Spleen (tissue), 11 donors: Measurements from ENCODE around the gene ADGRV1. TPM values are rescaled to one million over a fixed set of nuclear protein-coding genes. Genes with fewer than 3 reads are reported as not detected.
"Not testable (repeated sequence)": the region's sequence is repeated elsewhere in the genome, so short reads cannot be mapped to it uniquely, and the experiment has no call there.

Source experiments
- DNase-seq: peaks from one replicate; pipeline ENCODE4 v3.0.0-alpha.2; 2020
- H3K27ac ChIP-seq, 8 donors: fragments of 200-600 bp; sonication (generic) in 7 of 8; 1 replicate in 4 of 8; 2 replicates in 4 of 8; pipeline versions ENCODE4 v1.5.0 to v1.8.0; 2016 to 2021; ENCODE audit warnings: inconsistent platforms in 4 of 8, mild to moderate bottlenecking in 4 of 8, moderate library complexity in 1 of 8
- H3K27me3 ChIP-seq, 7 donors: fragments of 200-600 bp; sonication (generic) in 6 of 7; replicated peaks in 1 of 7; 1 replicate in 4 of 7; 2 replicates in 3 of 7; pipeline versions ENCODE4 v1.5.0 to v1.8.0; 2016 to 2021; ENCODE audit warnings: inconsistent platforms in 3 of 7, mild to moderate bottlenecking in 1 of 7
- H3K36me3 ChIP-seq, 6 donors: fragments of 200-600 bp; sonication (generic) in 5 of 6; 1 replicate in 4 of 6; 2 replicates in 2 of 6; pipeline versions ENCODE4 v1.5.0 to v1.8.0; 2016 to 2021; ENCODE audit warnings: inconsistent platforms in 2 of 6
- H3K4me1 ChIP-seq, 6 donors: fragments of 200-600 bp; sonication (generic) in 5 of 6; 1 replicate in 3 of 6; 2 replicates in 3 of 6; pipeline versions ENCODE4 v1.5.0 to v1.8.0; 2016 to 2021; ENCODE audit warnings: inconsistent platforms in 3 of 6
- H3K4me3 ChIP-seq, 8 donors: fragments of 200-600 bp; sonication (generic) in 7 of 8; 1 replicate in 4 of 8; 2 replicates in 4 of 8; pipeline versions ENCODE4 v1.5.0 to v1.8.0; 2016 to 2021; ENCODE audit warnings: inconsistent platforms in 4 of 8, mild to moderate bottlenecking in 4 of 8, moderate library complexity in 2 of 8
- H3K9me3 ChIP-seq, 8 donors: fragments of 200-600 bp; sonication (generic) in 7 of 8; 1 replicate in 4 of 8; 2 replicates in 4 of 8; pipeline versions ENCODE4 v1.5.0 to v1.8.0; 2016 to 2021; ENCODE audit warnings: inconsistent platforms in 4 of 8
- POLR2A ChIP-seq, 3 donors: fragments of 450-650 bp; IDR thresholded peaks; one replicate each; pipeline ENCODE4 v1.5.1; 2017; ENCODE audit warnings: antibody characterized with exemption in 3 of 3, mild to moderate bottlenecking in 1 of 3
- POLR2AphosphoS5 ChIP-seq, 3 donors: sonication (generic); formaldehyde crosslinking; IDR thresholded peaks; one replicate each; pipeline ENCODE4 v1.5.1; 2017; ENCODE audit warnings: antibody characterized with exemption in 3 of 3
- WGBS, 5 donors: extraction: QIAGEN DNeasy Blood & Tissue Kit in 3 of 5; methylation state at CpG; one replicate each; pipeline versions ENCODE4 v1.1.5 to v1.1.7; 2013 to 2018; 5-methylcytosine and 5-hydroxymethylcytosine counted together
- intact Hi-C: fragments of 100-400 bp; cut with DNase I; formaldehyde crosslinking; loops from one replicate; pipeline ENCODE4 v1.15.0; 2023; ENCODE audit warnings: low total_unique reads
- polyA plus RNA-seq, 3 donors: library from polyadenylated mRNA; stranded (reverse); fragments of 200-250 nt; gene quantifications; one replicate each; pipeline ENCODE4 v1.2.1, GENCODE V29; 2013
- total RNA-seq, 7 donors: library from RNA; depleted of rRNA in 3 of 7; stranded (reverse); fragments of >200 nt in 3 of 7; fragmentation: NEBNext Ultra II Directional in 4 of 7; extraction: Animal tissue kit (Norgen Biotek cat#: 25700) in 4 of 7; gene quantifications; one replicate each; pipeline versions ENCODE4 v1.1.0 to v1.2.1, GENCODE V29; 2016 to 2021
- TF ChIP-seq, protein P1 (sequence below), 11 experiments: fragments of 200-600 bp in 7 of 11; fragments of 450-650 bp in 4 of 11; sonication (generic) in 4 of 11; IDR thresholded peaks in 8 of 11; conservative IDR thresholded peaks in 3 of 11; 1 replicate in 7 of 11; 2 replicates in 4 of 11; pipeline versions ENCODE4 v1.4.0 to v1.8.0; 2016 to 2021; ENCODE audit warnings: antibody characterized with exemption in 11 of 11, inconsistent platforms in 4 of 11, mild to moderate bottlenecking in 1 of 11
- donor health status: healthy with polysubstance abuse.
- donor health status: DM: no; HTN: no; CAD: no; lungs with moderate emphysema.
- donor health status: DM: no; HTN: no; CAD: no.
- donor health status: Bipolar disorder and iron deficiency.
- donor health status: healthy.
- donor health status: DM: no; HTN: no; CAD: no.
- donor health status: DM: yes; HTN: yes; CAD: no.

Gene ADGRV1
- total and polyA plus RNA-seq, 10 donors: 0.08 to 0.69 (median 0.28) TPM; not detected in 3

GRCh38 chr5:90657030-90657429, 98.4 kb downstream of the ADGRV1 start:
- TF ChIP-seq, protein P1, sequence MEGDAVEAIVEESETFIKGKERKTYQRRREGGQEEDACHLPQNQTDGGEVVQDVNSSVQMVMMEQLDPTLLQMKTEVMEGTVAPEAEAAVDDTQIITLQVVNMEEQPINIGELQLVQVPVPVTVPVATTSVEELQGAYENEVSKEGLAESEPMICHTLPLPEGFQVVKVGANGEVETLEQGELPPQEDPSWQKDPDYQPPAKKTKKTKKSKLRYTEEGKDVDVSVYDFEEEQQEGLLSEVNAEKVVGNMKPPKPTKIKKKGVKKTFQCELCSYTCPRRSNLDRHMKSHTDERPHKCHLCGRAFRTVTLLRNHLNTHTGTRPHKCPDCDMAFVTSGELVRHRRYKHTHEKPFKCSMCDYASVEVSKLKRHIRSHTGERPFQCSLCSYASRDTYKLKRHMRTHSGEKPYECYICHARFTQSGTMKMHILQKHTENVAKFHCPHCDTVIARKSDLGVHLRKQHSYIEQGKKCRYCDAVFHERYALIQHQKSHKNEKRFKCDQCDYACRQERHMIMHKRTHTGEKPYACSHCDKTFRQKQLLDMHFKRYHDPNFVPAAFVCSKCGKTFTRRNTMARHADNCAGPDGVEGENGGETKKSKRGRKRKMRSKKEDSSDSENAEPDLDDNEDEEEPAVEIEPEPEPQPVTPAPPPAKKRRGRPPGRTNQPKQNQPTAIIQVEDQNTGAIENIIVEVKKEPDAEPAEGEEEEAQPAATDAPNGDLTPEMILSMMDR (IDR thresholded peaks at IDR 0.05 in 8 of 11, conservative IDR thresholded peaks at IDR 0.05 in 3 of 11): no peak
- TF ChIP-seq POLR2A (IDR thresholded peaks at IDR 0.05): no peak
- TF ChIP-seq POLR2AphosphoS5 (IDR thresholded peaks at IDR 0.05): no peak
- Histone ChIP-seq H3K4me3 (no peak overlapping the region), H3K4me1 (no peaks in the 10 kb centered on the region), H3K36me3 (no peaks in the 10 kb centered on the region), H3K27me3 (no peaks in the 10 kb centered on the region), H3K27ac (no peak overlapping the region), H3K9me3 (no peaks in the 10 kb centered on the region)
- 48 to 96% (median 58%) methylated on average over 4 of the region's 4 CpGs for WGBS, 5 donors
- no peak for DNase-seq
- intact Hi-C loops: no loop called here

DNA sequence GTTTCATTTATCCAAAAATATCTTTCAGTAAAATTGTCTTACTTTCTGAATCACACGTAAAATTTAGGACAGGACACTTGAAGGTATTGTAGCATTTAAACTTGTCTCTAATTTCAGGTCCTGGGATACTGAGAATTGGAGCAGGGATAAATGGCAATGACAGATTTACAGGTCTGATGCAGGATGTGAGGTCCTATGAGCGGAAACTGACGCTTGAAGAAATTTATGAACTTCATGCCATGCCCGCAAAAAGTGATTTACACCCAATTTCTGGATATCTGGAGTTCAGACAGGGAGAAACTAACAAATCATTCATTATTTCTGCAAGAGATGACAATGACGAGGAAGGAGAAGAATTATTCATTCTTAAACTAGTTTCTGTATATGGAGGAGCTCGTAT, 99.2 kb downstream of the ADGRV1 start:
- Histone ChIP-seq H3K27ac (no peak overlapping the region), H3K36me3 (no peaks in the 10 kb centered on the region), H3K9me3 (no peaks in the 10 kb centered on the region), H3K4me1 (no peaks in the 10 kb centered on the region), H3K27me3 (no peaks in the 10 kb centered on the region), H3K4me3 (no peak overlapping the region)
- TF ChIP-seq POLR2A (IDR thresholded peaks at IDR 0.05) (no peak), POLR2AphosphoS5 (IDR thresholded peaks at IDR 0.05) (no peak)
- TF ChIP-seq, protein P1 (IDR thresholded peaks at IDR 0.05 in 8 of 11, conservative IDR thresholded peaks at IDR 0.05 in 3 of 11): no peak
- intact Hi-C loops: no loop called here
- WGBS, 5 donors: 86 to 95% (median 90%) methylated on average over 6 of the region's 6 CpGs
- no peak for DNase-seq

- WGBS, 5 donors: 49 to 62% (median 56%) methylated on average over 2 of the region's 2 CpGs
- H3K4me3 ChIP-seq: no peak overlapping the region
- H3K27ac ChIP-seq: no peak overlapping the region
- H3K9me3 ChIP-seq: no peaks in the 10 kb centered on the region
- intact Hi-C loops: no loop called here
- DNase-seq: no peak
- H3K27me3 ChIP-seq: no peaks in the 10 kb centered on the region
- no peaks in the 10 kb centered on the region for H3K36me3 ChIP-seq
- TF ChIP-seq, protein P1 (IDR thresholded peaks at IDR 0.05 in 8 of 11, conservative IDR thresholded peaks at IDR 0.05 in 3 of 11): no peak
- no peaks in the 10 kb centered on the region for H3K4me1 ChIP-seq
Measured at GRCh38 chr5:90658620-90659019, 100.0 kb downstream of the ADGRV1 start.

- 85 to 92% (median 90%) methylated on average over 14 to 21 of the region's 21 CpGs for WGBS, 5 donors
- intact Hi-C loops, H3K9me3 ChIP-seq, H3K27me3 ChIP-seq, H3K36me3 ChIP-seq, H3K4me3 ChIP-seq, H3K4me1 ChIP-seq, H3K27ac ChIP-seq, DNase-seq: not testable (repeated sequence)
Measured at GRCh38 chr5:90668079-90668565, 109.5 kb downstream of the ADGRV1 start.

DNA sequence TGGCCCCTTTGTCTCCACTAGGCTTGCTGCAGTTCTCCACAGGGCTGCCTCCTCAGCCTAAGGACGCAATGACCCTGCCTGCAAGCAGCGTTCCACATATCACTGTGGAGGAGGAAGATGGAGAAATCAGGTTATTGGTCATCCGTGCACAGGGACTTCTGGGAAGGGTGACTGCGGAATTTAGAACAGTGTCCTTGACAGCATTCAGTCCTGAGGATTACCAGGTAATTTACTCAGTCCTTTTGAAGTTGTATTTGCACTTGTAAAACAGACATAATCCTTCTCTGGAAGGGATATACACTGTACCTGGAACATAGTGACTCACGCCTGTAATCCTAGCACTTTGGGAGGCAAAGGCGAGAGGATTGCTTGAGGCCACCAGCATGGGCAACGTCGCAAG, 116.6 kb downstream of the ADGRV1 start:
- Histone ChIP-seq H3K9me3 (no peaks in the 10 kb centered on the region), H3K27me3 (no peaks in the 10 kb centered on the region), H3K27ac (no peak overlapping the region), H3K4me1 (no peaks in the 10 kb centered on the region), H3K4me3 (no peak overlapping the region), H3K36me3 (no peaks in the 10 kb centered on the region)
- intact Hi-C loops: no loop called here
- TF ChIP-seq POLR2A (IDR thresholded peaks at IDR 0.05) (no peak), POLR2AphosphoS5 (IDR thresholded peaks at IDR 0.05) (no peak)
- TF ChIP-seq, protein P1 (IDR thresholded peaks at IDR 0.05 in 8 of 11, conservative IDR thresholded peaks at IDR 0.05 in 3 of 11): no peak
- WGBS, 5 donors: 76 to 90% (median 87%) methylated on average over 8 of the region's 8 CpGs
- DNase-seq: no peak
